HG03039 (cell line): ENCODE measurements around the gene PCDH9.
"Not testable (repeated sequence)": the region's sequence is repeated elsewhere in the genome, so short reads cannot be mapped to it uniquely, and the experiment has no call there.

Source experiments
- ATAC-seq: cut with Tn5 transposase; IDR thresholded peaks from one replicate; pipeline ENCODE4 v1.9.1; 2021; ENCODE audit warnings: mild to moderate bottlenecking, moderate library complexity; ENCODE audit not compliant: unreplicated experiment

PCDH9 gene

DNA sequence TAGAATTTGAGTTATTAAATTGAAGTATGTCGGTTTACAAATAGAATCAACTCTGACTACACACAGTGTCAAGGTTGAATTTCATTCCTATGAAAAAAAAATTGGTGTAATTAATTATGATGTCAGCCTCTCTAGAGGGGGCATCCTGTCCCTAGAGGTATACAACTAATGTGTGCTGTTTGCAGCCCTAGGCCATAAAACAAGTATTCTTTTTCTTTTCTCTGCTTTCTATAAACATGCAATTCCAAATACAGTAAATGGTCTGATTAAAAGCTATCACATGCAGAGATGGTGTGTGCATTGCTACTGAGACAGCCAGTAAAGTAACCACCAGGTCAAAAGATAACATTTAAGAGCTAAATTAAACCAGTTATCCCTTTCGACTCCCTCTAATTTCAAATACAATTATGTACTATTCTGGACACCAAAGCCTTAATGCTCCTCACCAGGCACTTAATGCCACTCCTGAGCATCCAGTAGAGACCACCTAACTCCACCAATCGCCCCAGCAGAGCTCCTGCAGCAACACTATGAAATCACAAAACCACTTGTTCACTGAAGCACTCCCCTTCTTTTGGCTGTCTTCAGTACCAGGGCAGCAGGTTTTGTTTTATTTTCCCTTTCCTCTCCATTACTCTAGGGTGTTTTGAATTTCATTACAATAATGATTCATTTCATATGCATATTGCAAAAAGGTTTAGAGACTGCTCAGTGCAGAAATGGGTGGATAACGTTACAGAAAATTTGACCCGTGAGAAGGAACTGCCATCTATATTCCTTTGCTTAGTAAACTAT is 426.9 kb downstream of the PCDH9 start:
- ATAC-seq: no peak

DNA sequence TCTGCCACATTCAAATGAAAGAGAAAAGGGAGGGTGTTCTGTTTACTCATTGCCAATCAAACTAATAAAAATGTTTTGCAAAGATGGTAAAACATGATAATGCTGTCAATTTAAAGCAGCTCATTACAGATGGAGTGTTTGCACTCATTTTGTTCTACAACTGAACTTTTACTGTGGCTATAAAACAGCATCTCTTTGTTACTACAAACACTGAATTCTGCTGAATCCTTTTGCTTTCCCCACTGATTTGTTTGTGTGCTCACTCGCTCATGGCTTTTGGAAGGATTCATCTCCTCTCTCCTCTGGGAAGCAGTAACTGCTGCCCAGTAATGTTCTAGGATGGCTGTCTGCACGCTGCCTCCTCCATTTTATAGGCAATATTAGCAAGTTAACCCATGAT is 434.5 kb downstream of the PCDH9 start:
- ATAC-seq: no peak

DNA sequence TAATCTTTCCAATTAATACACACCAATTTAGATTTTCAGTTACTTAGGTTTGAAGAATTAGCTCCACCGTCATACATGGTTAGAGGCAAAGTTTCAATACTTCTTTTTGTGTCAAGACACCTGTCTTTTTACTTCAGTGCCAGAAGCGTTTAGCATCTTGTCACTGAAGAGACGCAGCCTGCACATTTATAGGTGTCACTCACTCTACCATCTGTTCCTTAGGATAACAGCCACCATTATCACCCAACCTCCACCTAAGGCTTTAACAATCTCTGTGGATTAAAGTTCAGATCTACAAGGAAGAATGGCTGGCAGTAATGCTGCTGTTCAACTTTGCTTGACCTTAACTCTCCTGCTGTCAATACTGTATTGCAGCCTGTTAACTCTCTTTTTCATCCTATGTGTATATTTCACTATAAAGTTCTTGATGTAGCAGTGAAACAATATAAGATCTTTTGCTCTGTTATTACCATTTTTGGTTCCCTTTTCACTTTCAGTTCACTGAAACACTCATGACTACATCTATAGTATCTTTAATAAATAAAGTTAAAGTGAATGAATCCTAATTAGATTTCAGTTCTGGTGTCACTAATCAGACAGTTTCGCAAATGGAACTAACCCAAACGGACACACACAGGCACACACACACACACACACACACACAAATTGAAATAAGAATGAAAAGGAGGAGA is 435.6 kb downstream of the PCDH9 start:
- ATAC-seq: no peak

DNA sequence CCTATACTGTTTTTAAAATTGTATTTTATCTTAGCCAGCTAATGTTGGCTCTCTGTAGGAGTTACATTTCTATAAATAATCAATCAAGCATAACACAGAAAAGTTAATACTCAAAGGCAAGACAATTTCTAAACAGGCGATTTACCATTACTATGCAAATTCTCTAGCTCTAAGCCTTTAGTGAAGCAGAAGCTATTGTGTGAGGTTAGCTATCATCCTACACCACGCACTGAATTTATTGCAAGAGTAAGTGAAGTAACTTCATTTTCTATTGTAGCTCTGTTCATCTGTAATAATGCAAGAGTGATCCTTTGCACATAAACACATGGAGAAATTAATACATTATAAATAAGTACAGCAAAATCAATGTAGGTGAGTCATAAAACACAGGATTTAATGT is 439.3 kb downstream of the PCDH9 start:
- ATAC-seq: no peak

GRCh38 chr13:66781241-66781640 is 448.9 kb downstream of the PCDH9 start:
- no peak for ATAC-seq

- no peak for ATAC-seq
Measured at GRCh38 chr13:66780814-66781213, 449.3 kb downstream of the PCDH9 start.

- no peak for ATAC-seq
Measured at GRCh38 chr13:66778461-66778860, 451.7 kb downstream of the PCDH9 start.

- no peak for ATAC-seq
Measured at GRCh38 chr13:66775196-66775595, 454.9 kb downstream of the PCDH9 start.

DNA sequence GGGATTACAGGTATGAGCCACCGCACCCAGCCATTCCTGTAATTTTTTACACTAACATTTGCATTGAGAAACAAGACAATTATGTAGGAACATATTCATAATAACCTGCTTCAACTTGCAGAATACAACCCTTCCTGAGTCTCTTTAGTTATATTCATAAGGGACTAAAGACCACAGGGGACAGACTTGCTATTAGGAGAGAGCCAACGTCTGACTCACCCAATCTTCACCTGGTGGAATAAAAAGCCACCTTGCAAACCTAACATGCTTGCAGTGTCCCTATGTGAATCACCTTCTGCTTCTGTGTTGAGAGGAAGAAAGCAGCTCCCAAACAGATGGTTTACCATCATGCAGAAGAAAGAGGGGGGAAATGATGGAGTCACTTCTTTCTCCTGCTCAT is 456.1 kb downstream of the PCDH9 start:
- ATAC-seq: no peak

GRCh38 chr13:66765559-66765958 is 464.6 kb downstream of the PCDH9 start:
- ATAC-seq: no peak

DNA sequence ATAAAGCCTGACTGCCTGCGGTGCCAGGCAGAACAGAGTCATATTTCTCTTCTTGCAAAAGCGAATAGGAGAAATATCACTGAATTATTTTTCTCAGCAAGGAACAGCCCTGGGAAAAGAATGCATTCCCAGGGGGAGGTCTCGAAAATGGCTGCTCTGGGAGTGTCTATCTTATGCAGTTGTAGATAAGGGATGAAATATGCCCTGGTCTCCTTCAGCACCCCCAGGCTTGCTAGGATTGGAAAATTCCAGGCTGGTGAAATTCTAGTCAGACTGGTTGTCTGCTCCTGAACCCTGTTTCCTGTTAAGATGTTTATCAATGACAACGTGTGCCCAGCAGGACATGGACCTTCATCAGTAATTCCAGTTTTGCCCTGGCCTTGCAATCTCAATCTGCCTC is 469.5 kb downstream of the PCDH9 start:
- not testable (repeated sequence) for ATAC-seq

DNA sequence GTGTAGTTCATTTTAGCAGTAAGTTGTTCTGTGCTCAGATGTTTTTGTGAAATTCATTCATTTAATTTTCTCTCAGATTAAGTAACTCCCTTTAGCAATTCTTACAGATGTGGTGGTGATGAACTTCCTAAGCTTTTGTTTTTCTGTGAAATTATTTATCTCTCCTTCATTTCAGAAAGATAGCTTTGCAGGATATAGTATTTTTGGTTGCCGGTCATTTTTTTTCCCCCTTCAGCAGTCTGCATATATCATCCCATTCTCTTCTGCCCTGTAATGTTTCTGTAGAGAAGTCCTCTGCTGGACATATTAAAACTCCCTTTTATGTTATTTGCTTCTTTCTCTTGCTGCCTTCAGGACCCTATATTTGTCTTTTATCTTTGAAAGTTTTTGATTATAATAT is 470.2 kb downstream of the PCDH9 start:
- no peak for ATAC-seq

DNA sequence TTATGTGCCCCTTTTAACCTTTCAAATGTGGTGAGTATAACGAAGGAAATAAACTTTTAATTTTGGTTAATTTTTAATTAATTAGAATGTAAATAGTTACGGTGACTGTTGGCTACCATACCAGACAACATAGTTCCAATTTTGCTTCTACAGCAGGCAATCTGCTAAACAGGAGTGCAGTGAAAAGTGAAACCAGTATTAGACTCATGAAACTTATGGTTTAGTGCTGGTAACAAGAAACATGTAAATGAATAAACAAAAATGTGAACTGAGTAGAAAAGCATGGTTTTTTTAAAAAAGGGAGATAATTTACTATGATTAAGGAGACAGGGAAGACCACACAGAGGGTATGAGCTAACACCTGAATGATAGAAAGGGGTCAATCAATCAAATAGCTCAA is 478.4 kb downstream of the PCDH9 start:
- ATAC-seq: no peak

GRCh38 chr13:66748712-66749111 is 481.4 kb downstream of the PCDH9 start:
- no peak for ATAC-seq

GRCh38 chr13:66745307-66745706 is 484.8 kb downstream of the PCDH9 start:
- ATAC-seq: no peak

- no peak for ATAC-seq
Measured at GRCh38 chr13:66723576-66723975, 506.6 kb downstream of the PCDH9 start.

- no peak for ATAC-seq
Measured at GRCh38 chr13:66716538-66716937, 513.6 kb downstream of the PCDH9 start.

DNA sequence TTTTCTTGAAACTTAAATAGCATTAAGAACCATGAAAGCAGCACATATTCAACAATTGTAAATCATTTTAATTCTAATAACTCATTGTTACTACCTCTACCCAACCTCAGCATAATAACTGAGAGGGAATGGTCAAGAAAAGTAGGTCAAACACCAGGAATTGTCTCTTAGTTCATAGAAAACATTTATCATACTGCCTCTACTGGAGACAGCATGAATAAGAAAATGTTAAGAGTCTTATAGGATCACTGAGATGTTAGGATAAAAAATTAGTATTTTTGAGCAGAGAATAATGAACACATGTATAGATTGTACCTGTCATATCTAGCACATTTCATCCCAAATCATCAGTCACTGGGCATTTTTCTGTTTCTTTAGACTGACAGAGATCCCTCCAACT is 515.3 kb downstream of the PCDH9 start:
- ATAC-seq: no peak

- no peak for ATAC-seq
Measured at GRCh38 chr13:66704110-66704509, 526.0 kb downstream of the PCDH9 start.

GRCh38 chr13:66703597-66703996 is 526.5 kb downstream of the PCDH9 start:
- ATAC-seq: no peak

DNA sequence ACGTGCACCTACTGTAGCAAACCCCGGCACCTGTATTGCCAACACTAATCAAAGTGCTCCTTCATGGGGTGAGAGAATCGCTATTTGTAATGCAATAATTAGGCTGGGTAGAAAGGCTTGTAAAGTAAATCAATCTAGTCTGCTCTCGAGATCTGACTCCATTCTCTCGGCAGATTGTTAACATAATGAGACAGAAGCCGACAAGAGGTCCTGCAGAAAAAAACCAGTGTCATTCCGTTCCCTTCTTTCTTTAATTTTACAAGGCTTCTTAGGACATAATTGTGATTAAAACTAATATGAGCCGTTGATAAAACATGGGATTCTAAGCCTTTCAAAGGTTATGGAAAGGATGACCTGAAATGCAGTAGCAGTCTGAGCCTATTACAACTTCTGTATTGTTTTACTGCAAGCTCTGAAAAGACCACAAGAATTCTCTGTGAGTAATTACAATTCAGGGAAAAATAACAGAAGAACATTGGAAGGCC is 530.0 kb downstream of the PCDH9 start:
- ATAC-seq: no peak

- ATAC-seq: no peak
Measured at GRCh38 chr13:66693656-66694055, 536.5 kb downstream of the PCDH9 start.
